T-helper 1 cell treated with Interleukin-12 subunit alpha and Interleukin-12 subunit beta and Interleukin-4 antibody, amounts not matched to agents 30 μg/mL and 1 μg/mL, for 36 hours (primary cell): ENCODE data around the gene HS6ST2.

Experiments used
- H3K27ac Mint-ChIP-seq: one replicate; pipeline ENCODE4 v1.8.0; 2021; ENCODE audit warnings: mild to moderate bottlenecking, mixed read lengths
- H3K27me3 Mint-ChIP-seq: one replicate; pipeline ENCODE4 v1.8.0; 2021; ENCODE audit warnings: low read depth, mixed read lengths
- H3K36me3 Mint-ChIP-seq: one replicate; pipeline ENCODE4 v1.8.0; 2021; ENCODE audit warnings: low read depth, mixed read lengths
- H3K4me1 Mint-ChIP-seq: one replicate; pipeline ENCODE4 v1.8.0; 2021; ENCODE audit warnings: low read depth, mixed read lengths
- H3K4me3 Mint-ChIP-seq: one replicate; pipeline ENCODE4 v1.8.0; 2021; ENCODE audit warnings: mild to moderate bottlenecking, moderate library complexity, mixed read lengths
- H3K9me3 Mint-ChIP-seq: one replicate; pipeline ENCODE4 v1.8.0; 2021; ENCODE audit warnings: mixed read lengths

HS6ST2 gene

GRCh38 chrX:132774010-132774714 is 184.3 kb downstream of the HS6ST2 start:
- Mint-ChIP-seq H3K27me3 (no peaks in the 10 kb centered on the region), H3K36me3 (no peaks in the 10 kb centered on the region), H3K4me3 (no peak overlapping the region), H3K4me1 (peaks cover 9% of the 10 kb centered on the region), H3K27ac (no peak overlapping the region), H3K9me3 (no peaks in the 10 kb centered on the region)

DNA sequence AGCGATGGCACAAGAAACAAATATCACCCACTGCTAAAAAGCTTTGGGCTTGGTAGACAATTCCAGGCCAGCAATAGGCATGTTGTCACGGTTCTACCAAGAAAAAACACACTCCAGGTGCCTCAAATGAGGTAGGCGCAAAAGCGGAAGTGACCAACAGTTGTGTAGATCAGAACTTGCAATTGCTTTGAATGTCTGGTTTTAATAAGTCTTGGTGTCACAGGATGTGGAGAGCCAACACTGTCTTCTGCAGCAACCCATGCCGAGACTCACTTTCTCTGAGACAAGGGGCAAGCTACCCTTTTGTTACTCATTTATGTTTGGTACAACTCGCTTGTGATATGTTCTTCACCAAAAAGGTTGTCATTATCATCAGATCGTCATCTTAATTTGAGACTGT is 188.8 kb downstream of the HS6ST2 start:
- Mint-ChIP-seq H3K9me3 (no peaks in the 10 kb centered on the region), H3K27me3 (no peaks in the 10 kb centered on the region), H3K27ac (no peak overlapping the region), H3K36me3 (no peaks in the 10 kb centered on the region), H3K4me1 (no peaks in the 10 kb centered on the region), H3K4me3 (no peak overlapping the region)

DNA sequence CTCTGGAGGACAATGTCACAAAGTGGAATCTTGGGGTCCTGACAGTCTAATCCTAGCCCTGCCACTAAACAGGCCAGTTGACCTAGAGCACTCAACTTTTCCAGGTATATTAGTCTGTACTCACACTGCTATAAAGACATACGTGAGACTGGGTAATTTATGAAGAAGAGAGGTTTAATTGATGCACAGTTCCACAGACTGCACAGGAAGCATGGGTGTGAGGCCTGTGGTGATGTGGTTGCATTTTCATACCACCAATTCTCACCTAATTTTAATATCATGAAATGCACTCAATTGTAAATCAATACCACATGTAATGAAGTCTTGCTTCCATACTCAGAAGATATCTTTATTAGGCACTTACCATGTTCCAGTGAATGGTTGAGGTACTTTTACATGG is 192.0 kb downstream of the HS6ST2 start:
- no peak overlapping the region for H3K27ac Mint-ChIP-seq
- no peak overlapping the region for H3K4me3 Mint-ChIP-seq
- H3K9me3 Mint-ChIP-seq = no peaks in the 10 kb centered on the region
- H3K36me3 Mint-ChIP-seq = no peaks in the 10 kb centered on the region
- no peaks in the 10 kb centered on the region for H3K4me1 Mint-ChIP-seq
- H3K27me3 Mint-ChIP-seq = no peaks in the 10 kb centered on the region

DNA sequence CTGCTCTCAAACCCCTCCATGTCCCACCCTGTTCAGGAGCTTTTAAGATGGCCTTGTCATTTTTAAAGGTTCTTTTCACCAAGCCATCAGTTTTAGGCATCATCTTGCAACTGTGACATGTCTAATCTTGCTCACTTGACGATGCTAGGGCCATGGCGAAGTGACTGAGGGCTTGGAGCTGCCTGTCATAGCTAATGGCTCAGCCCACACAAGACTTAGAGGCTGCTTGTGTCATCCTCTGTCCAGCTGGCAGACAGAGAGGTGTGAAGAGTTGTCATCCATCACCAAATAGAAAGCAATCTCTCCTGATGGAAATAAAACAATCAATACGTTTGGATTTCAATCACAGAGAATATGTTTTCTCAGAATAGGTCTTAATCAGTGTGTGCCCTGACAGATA is 194.9 kb downstream of the HS6ST2 start:
- Mint-ChIP-seq H3K9me3 (no peaks in the 10 kb centered on the region), H3K36me3 (no peaks in the 10 kb centered on the region), H3K4me3 (no peak overlapping the region), H3K27me3 (no peaks in the 10 kb centered on the region), H3K4me1 (no peaks in the 10 kb centered on the region), H3K27ac (no peak overlapping the region)

DNA sequence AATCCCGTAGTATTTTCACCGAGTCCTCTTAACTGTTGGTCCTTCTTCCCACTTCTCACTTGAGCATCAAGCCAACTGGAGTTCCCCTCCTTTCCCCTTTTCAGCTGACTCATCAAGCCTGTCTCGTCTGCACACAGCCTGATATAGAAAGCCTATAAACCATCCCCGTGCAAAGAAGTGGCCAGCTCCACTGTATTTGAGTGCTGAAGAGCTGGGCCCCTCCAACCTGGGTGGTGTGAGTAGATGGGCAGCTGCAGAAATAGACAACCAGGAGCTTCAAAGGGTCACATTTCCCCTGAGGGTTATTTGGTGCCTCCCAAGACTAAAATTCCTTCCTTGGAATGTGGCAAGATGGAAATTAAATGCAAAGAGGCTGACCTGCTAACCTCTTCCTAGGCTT is 199.7 kb downstream of the HS6ST2 start:
- H3K4me3 Mint-ChIP-seq = no peak overlapping the region
- no peak overlapping the region for H3K27ac Mint-ChIP-seq
- H3K36me3 Mint-ChIP-seq = no peaks in the 10 kb centered on the region
- no peaks in the 10 kb centered on the region for H3K9me3 Mint-ChIP-seq
- peaks cover 2% of the 10 kb centered on the region for H3K4me1 Mint-ChIP-seq
- H3K27me3 Mint-ChIP-seq = no peaks in the 10 kb centered on the region

DNA sequence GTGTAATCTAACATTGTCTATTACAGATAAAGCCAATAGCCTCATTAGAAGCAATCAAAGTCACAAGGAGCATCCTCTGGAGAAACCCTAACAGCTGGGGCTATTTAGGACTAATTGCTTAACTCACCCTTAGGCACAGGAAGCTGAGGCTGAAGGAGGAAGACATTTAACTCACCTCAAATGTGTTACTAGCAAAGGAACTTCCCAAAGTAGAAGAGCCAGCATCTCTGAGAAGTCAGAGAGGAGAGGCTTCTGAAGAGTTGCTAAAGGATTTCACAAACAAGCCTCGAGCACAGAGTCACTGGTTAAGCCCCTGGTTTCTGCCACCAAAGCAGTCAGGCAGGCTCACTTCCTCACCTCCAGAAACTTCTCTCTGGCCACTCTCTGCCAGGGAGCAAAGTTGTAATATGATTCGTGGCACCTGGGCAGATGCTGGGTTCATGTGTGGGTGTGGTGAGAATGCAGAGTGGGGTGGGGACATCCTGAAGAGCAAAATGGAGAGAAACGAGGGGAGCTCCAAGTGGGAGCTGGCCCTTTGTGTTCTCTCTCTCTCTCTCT is 201.3 kb downstream of the HS6ST2 start:
- H3K27ac Mint-ChIP-seq = no peak overlapping the region
- no peaks in the 10 kb centered on the region for H3K27me3 Mint-ChIP-seq
- H3K36me3 Mint-ChIP-seq = no peaks in the 10 kb centered on the region
- no peaks in the 10 kb centered on the region for H3K9me3 Mint-ChIP-seq
- no peak overlapping the region for H3K4me3 Mint-ChIP-seq
- peaks cover 2% of the 10 kb centered on the region for H3K4me1 Mint-ChIP-seq

DNA sequence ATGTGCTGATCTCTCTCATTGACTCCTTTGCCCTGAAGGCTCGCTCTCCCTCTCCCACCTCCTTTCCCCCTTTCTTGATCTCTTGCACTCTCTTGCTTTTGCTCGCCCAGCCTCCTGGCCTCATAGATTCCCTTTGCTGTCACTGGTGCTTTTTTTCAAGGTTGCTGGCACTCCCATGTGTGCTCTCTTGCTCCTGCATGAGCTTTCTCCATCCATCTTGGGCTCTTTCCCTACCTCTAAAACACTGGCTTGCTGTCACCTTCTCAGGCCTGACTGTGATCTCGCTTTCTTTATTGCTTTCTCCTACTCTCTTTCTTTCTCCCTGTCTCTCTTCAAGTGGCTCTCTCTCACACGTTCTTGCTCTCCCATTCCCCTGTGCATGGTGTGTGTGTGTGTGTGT is 202.0 kb downstream of the HS6ST2 start:
- H3K27ac Mint-ChIP-seq = no peak overlapping the region
- H3K36me3 Mint-ChIP-seq = no peaks in the 10 kb centered on the region
- peaks cover 2% of the 10 kb centered on the region for H3K4me1 Mint-ChIP-seq
- H3K9me3 Mint-ChIP-seq = no peaks in the 10 kb centered on the region
- no peaks in the 10 kb centered on the region for H3K27me3 Mint-ChIP-seq
- H3K4me3 Mint-ChIP-seq = no peak overlapping the region

DNA sequence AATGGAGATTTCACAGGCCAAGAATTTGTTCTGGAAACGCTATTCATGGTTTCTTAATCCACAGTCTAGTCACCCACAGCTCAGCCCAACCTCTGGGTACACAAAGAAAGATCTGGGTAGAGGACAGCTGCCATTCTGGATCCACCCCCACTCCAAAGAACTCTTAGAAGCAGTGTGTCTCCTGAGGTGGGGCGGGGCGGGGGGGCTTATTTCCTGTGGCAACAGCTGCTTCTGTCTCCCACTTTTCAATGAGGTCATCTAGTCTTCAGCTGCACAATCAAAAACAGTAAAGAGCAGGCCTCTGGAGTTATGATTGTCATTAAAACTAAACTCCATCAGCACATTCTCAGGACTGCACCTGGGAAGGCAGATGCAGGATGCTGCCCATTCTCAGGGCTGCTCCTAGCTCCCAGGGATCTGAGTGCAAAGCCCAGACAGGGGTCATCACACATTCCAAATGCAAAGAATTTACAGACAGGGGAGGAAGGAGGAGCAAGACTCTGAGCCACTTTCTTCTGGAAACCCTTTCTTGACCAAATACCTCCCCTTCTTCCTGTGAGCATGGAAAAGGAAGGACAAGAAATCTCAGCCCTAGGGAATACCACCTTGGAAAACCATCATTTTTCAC is 207.3 kb downstream of the HS6ST2 start:
- Mint-ChIP-seq H3K27me3 (no peaks in the 10 kb centered on the region), H3K4me3 (no peak overlapping the region), H3K27ac (no peak overlapping the region), H3K36me3 (no peaks in the 10 kb centered on the region), H3K9me3 (no peaks in the 10 kb centered on the region), H3K4me1 (peaks cover 14% of the 10 kb centered on the region)

GRCh38 chrX:132750331-132751062 is 207.9 kb downstream of the HS6ST2 start:
- H3K9me3 Mint-ChIP-seq = no peaks in the 10 kb centered on the region
- H3K36me3 Mint-ChIP-seq = no peaks in the 10 kb centered on the region
- H3K27me3 Mint-ChIP-seq = no peaks in the 10 kb centered on the region
- H3K4me1 Mint-ChIP-seq = peaks cover 14% of the 10 kb centered on the region
- H3K27ac Mint-ChIP-seq = peak overlapping the region; percentile 72
- H3K4me3 Mint-ChIP-seq = peak overlapping the region; percentile 40

- Mint-ChIP-seq H3K9me3 (no peaks in the 10 kb centered on the region), H3K36me3 (no peaks in the 10 kb centered on the region), H3K27me3 (no peaks in the 10 kb centered on the region), H3K4me3 (no peak overlapping the region), H3K27ac (no peak overlapping the region), H3K4me1 (peaks cover 14% of the 10 kb centered on the region)
Observed at GRCh38 chrX:132749406-132749805, 209.0 kb downstream of the HS6ST2 start.

DNA sequence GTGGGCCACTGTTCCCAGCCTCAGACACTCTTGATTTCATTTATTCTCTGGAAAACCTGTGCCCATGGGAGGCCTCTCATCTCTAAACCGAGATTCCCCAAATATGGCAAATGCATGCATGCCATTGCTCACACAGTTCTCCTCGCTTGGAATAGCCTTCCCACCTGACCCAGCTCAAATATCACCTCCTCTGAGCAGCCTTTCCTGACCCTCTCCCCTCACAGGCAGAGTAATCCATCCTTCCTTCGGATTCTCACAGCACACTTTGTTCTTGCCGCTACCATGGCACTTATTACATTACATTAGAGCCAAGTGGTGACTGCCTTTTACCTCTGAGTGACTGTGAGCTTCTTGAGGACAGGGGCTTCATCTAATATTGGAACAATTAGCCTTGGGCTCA is 209.5 kb downstream of the HS6ST2 start:
- Mint-ChIP-seq H3K27ac (no peak overlapping the region), H3K9me3 (no peaks in the 10 kb centered on the region), H3K36me3 (no peaks in the 10 kb centered on the region), H3K27me3 (no peaks in the 10 kb centered on the region), H3K4me1 (peaks cover 14% of the 10 kb centered on the region), H3K4me3 (no peak overlapping the region)

- H3K27ac Mint-ChIP-seq = no peak overlapping the region
- H3K27me3 Mint-ChIP-seq = no peaks in the 10 kb centered on the region
- no peaks in the 10 kb centered on the region for H3K36me3 Mint-ChIP-seq
- H3K4me1 Mint-ChIP-seq = peaks cover 14% of the 10 kb centered on the region
- H3K9me3 Mint-ChIP-seq = no peaks in the 10 kb centered on the region
- no peak overlapping the region for H3K4me3 Mint-ChIP-seq
Observed at GRCh38 chrX:132748268-132748667, 210.2 kb downstream of the HS6ST2 start.

GRCh38 chrX:132745593-132745992 is 212.8 kb downstream of the HS6ST2 start:
- no peaks in the 10 kb centered on the region for H3K36me3 Mint-ChIP-seq
- H3K4me3 Mint-ChIP-seq = no peak overlapping the region
- no peaks in the 10 kb centered on the region for H3K27me3 Mint-ChIP-seq
- H3K9me3 Mint-ChIP-seq = no peaks in the 10 kb centered on the region
- no peak overlapping the region for H3K27ac Mint-ChIP-seq
- H3K4me1 Mint-ChIP-seq = peaks cover 19% of the 10 kb centered on the region

- Mint-ChIP-seq H3K9me3 (no peaks in the 10 kb centered on the region), H3K4me3 (no peak overlapping the region), H3K27me3 (no peaks in the 10 kb centered on the region), H3K27ac (no peak overlapping the region), H3K4me1 (peaks cover 11% of the 10 kb centered on the region), H3K36me3 (no peaks in the 10 kb centered on the region)
Observed at GRCh38 chrX:132744470-132744869, 214.0 kb downstream of the HS6ST2 start.

- H3K27ac Mint-ChIP-seq = no peak overlapping the region
- H3K27me3 Mint-ChIP-seq = no peaks in the 10 kb centered on the region
- no peaks in the 10 kb centered on the region for H3K9me3 Mint-ChIP-seq
- no peak overlapping the region for H3K4me3 Mint-ChIP-seq
- H3K4me1 Mint-ChIP-seq = peaks cover 16% of the 10 kb centered on the region
- H3K36me3 Mint-ChIP-seq = no peaks in the 10 kb centered on the region
Observed at GRCh38 chrX:132743086-132743485, 215.3 kb downstream of the HS6ST2 start.
